Epithelial cell of esophagus (primary cell): ENCODE data around the gene ADGRG3.

Experiments used
- DNase-seq: peaks from one replicate; pipeline ENCODE4 v3.0.0; 2010; ENCODE audit warnings: low read depth
- H3K4me3 ChIP-seq: 2 replicates; pipeline ENCODE4 v1.5.1; 2011; ENCODE audit warnings: mild to moderate bottlenecking, low read length, control low read depth
- CTCF ChIP-seq: IDR thresholded peaks from 2 replicates; pipeline ENCODE4 v1.5.1; 2011; ENCODE audit warnings: low read depth, mild to moderate bottlenecking, low read length, control low read depth, inconsistent platforms; ENCODE audit not compliant: insufficient read depth; ENCODE audit errors: missing control alignments

The ADGRG3 gene, protein sequence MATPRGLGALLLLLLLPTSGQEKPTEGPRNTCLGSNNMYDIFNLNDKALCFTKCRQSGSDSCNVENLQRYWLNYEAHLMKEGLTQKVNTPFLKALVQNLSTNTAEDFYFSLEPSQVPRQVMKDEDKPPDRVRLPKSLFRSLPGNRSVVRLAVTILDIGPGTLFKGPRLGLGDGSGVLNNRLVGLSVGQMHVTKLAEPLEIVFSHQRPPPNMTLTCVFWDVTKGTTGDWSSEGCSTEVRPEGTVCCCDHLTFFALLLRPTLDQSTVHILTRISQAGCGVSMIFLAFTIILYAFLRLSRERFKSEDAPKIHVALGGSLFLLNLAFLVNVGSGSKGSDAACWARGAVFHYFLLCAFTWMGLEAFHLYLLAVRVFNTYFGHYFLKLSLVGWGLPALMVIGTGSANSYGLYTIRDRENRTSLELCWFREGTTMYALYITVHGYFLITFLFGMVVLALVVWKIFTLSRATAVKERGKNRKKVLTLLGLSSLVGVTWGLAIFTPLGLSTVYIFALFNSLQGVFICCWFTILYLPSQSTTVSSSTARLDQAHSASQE

DNA sequence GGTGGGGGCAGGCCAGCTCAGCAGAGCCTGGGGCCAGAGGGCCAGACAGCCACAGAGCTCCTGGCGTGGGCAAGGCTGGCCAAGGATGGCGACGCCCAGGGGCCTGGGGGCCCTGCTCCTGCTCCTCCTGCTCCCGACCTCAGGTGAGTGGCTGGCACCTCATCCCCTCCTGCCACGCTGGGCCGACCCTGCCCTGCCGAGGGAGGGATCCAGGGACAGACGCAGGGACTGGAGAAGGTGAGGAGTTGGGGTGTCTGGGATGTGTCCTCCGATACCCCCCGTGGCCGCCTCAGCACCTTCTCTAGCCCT, at the start of gene ADGRG3:
ADGRG3 (plus strand) TSS at position 44 of the 309 bp plus-strand sequence; CDS start at position 86, 42 bp downstream.
- no peak for TF ChIP-seq CTCF
- no peak for DNase-seq
- no peak within 1 kb of the TSS for H3K4me3 ChIP-seq

DNA sequence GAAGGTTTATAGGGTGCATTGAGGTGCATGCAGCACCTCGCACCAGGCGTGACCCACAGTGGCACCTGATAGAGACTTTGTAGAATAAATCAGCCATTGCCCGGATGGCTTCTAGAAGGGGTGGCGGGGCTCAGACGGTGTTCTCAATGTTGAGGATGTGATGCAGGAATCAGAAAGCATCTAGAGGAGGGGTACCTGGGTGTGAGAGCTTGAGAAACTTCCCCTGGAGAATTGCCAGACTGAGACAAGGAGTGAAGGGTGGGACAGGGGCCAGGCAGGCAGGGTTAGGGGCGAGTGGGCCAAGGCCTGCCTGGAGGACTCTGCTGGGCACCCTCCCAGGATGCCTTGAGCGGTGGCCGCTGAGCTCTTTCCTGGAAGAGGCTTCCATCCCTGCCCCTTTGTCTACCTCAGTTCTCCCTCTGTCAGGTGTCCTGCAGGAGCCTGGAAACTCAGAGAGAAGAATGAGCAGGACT, 48.9 kb upstream of the ADGRG3 start:
- no peak for TF ChIP-seq CTCF
- H3K4me3 ChIP-seq, result peak overlapping the region; percentile 69
- DNase-seq, result no peak

GRCh38 chr16:57619606-57620334, 48.3 kb upstream of the ADGRG3 start:
- H3K4me3 ChIP-seq, result peak overlapping the region; percentile 69
- no peak for TF ChIP-seq CTCF
- peak; percentile 94 for DNase-seq

GRCh38 chr16:57620335-57621231, 47.5 kb upstream of the ADGRG3 start:
- H3K4me3 ChIP-seq, result peak overlapping the region; percentile 69
- peak; percentile 91 for DNase-seq
- no peak for TF ChIP-seq CTCF

- H3K4me3 ChIP-seq, result peak overlapping the region; percentile 69
- TF ChIP-seq CTCF, result no peak
- peak; percentile 87 for DNase-seq
These were observed 46.4 kb upstream of the ADGRG3 start for GRCh38 chr16:57621521-57622271.
